Calu3 (cell line): ENCODE data around the gene AGBL1. TPM values are rescaled to one million over a fixed set of nuclear protein-coding genes. Genes with fewer than 3 reads are reported as not detected.

ENCODE experiments used
- BruUV-seq: library from RNA; stranded (reverse); fragments of 400-500 nt; replicated peaks from 2 replicates; lab custom pipeline; 2021; lab: Mats Ljungman, UMichigan
- CTCF ChIA-PET: fragments of 300-600 bp; sonication (Branson Sonifier 250); formaldehyde crosslinking; loops from one replicate; lab custom pipeline; 2022; ENCODE audit warnings: antibody characterized with exemption; lab: Charles Lee
- DNase-seq: peaks from one replicate; pipeline ENCODE4 v3.0.0; 2022
- H3K27ac Mint-ChIP-seq: one replicate; pipeline ENCODE4 v1.8.0; 2022; ENCODE audit warnings: mixed read lengths; ENCODE audit not compliant: unreplicated experiment
- H3K27me3 Mint-ChIP-seq: one replicate; pipeline ENCODE4 v1.8.0; 2022; ENCODE audit warnings: mixed read lengths; ENCODE audit not compliant: unreplicated experiment
- H3K36me3 Mint-ChIP-seq: one replicate; pipeline ENCODE4 v1.8.0; 2022; ENCODE audit warnings: mild to moderate bottlenecking, moderate library complexity, mixed read lengths; ENCODE audit not compliant: insufficient read depth, unreplicated experiment
- H3K4me1 Mint-ChIP-seq: one replicate; pipeline ENCODE4 v1.8.0; 2022; ENCODE audit warnings: mild to moderate bottlenecking, low read depth, mixed read lengths; ENCODE audit not compliant: unreplicated experiment
- H3K4me3 Mint-ChIP-seq: one replicate; pipeline ENCODE4 v1.8.0; 2022; ENCODE audit warnings: mild to moderate bottlenecking, low read depth, moderate library complexity, mixed read lengths; ENCODE audit not compliant: unreplicated experiment
- H3K9me3 Mint-ChIP-seq: one replicate; pipeline ENCODE4 v1.8.0; 2022; ENCODE audit warnings: low read depth, mixed read lengths; ENCODE audit not compliant: unreplicated experiment
- CTCF ChIP-seq: fragments of 200-600 bp; IDR thresholded peaks from one replicate; pipeline ENCODE4 v1.8.0; 2022; ENCODE audit warnings: antibody characterized with exemption; ENCODE audit not compliant: unreplicated experiment
- intact Hi-C: fragments of 100-400 bp; cut with micrococcal nuclease; formaldehyde crosslinking; loops from one replicate; pipeline ENCODE4 v1.10.0; 2022; ENCODE audit not compliant: unreplicated experiment
- total RNA-seq: library from RNA; stranded (reverse); gene quantifications from 2 replicates; pipeline ENCODE4 v1.2.3, GENCODE V29; 2022

AGBL1 gene
- total RNA-seq, 1 experiment from 2014 or later, result not detected

- CTCF ChIA-PET, result no interaction called here
- no peak overlapping the region for H3K4me3 Mint-ChIP-seq
- no peak for TF ChIP-seq CTCF
- H3K36me3 Mint-ChIP-seq, result no peaks in the 10 kb centered on the region
- no peaks in the 10 kb centered on the region for H3K4me1 Mint-ChIP-seq
- no TSS peak for BruUV-seq
- intact Hi-C loops, result no loop called here
- peaks cover 10% of the 10 kb centered on the region for H3K27me3 Mint-ChIP-seq
- H3K9me3 Mint-ChIP-seq, result no peaks in the 10 kb centered on the region
- no peak for DNase-seq
- no peak overlapping the region for H3K27ac Mint-ChIP-seq
These were observed 22.1 kb downstream of the AGBL1 start for GRCh38 chr15:86101818-86102217.

- no TSS peak for BruUV-seq
- no peak for DNase-seq
- Mint-ChIP-seq H3K9me3 (no peaks in the 10 kb centered on the region), H3K27me3 (peaks cover 18% of the 10 kb centered on the region), H3K4me3 (no peak overlapping the region), H3K27ac (no peak overlapping the region), H3K36me3 (no peaks in the 10 kb centered on the region), H3K4me1 (no peaks in the 10 kb centered on the region)
- CTCF ChIA-PET, result interaction anchor here (0.6 to 0.7 kb wide), 2 partner anchors 10 to 87 kb away, joined by 3 read pairs; no protein-coding TSS in a partner anchor
- intact Hi-C loops, result no loop called here
- TF ChIP-seq CTCF, result no peak
These were observed 24.2 kb downstream of the AGBL1 start for GRCh38 chr15:86103825-86104224.

GRCh38 chr15:86106306-86106705 lies 26.6 kb downstream of the AGBL1 start:
- no peak for TF ChIP-seq CTCF
- peaks cover 33% of the 10 kb centered on the region for H3K27me3 Mint-ChIP-seq
- no peak overlapping the region for H3K27ac Mint-ChIP-seq
- BruUV-seq, result no TSS peak
- no peak for DNase-seq
- CTCF ChIA-PET, result no interaction called here
- H3K36me3 Mint-ChIP-seq, result no peaks in the 10 kb centered on the region
- no peaks in the 10 kb centered on the region for H3K9me3 Mint-ChIP-seq
- no peaks in the 10 kb centered on the region for H3K4me1 Mint-ChIP-seq
- H3K4me3 Mint-ChIP-seq, result no peak overlapping the region
- intact Hi-C loops, result no loop called here

GRCh38 chr15:86115145-86115801 lies 35.6 kb downstream of the AGBL1 start:
- no TSS peak for BruUV-seq
- Mint-ChIP-seq H3K27me3 (peaks cover 31% of the 10 kb centered on the region), H3K36me3 (no peaks in the 10 kb centered on the region), H3K4me3 (no peak overlapping the region), H3K27ac (no peak overlapping the region), H3K9me3 (no peaks in the 10 kb centered on the region), H3K4me1 (no peaks in the 10 kb centered on the region)
- CTCF ChIA-PET, result no interaction called here
- intact Hi-C loops, result no loop called here
- no peak for TF ChIP-seq CTCF
- no peak for DNase-seq
